Neural cell (in vitro differentiated cells): ENCODE results near the gene CCL14. TPM values are rescaled to one million over a fixed set of nuclear protein-coding genes. Genes with fewer than 3 reads are reported as not detected.

Experiments used
- H2AFZ ChIP-seq: fragments of 200-600, 300-800 bp; sonication (generic), shearing (Covaris generic); 2 replicates; pipeline ENCODE4 v1.6.0; 2014; ENCODE audit warnings: low read depth, mild to moderate bottlenecking, antibody characterized with exemption, low read length, moderate library complexity
- H3F3A ChIP-seq: fragments of 200-600 bp; shearing (Covaris generic); 2 replicates; pipeline ENCODE4 v1.6.1; 2016; ENCODE audit warnings: mild to moderate bottlenecking, moderate library complexity, mixed read lengths, antibody characterized with exemption, low read length; ENCODE audit not compliant: insufficient read depth, poor library complexity, severe bottlenecking
- H3K27ac ChIP-seq: fragments of 200-600, 300-800 bp; sonication (generic), shearing (Covaris generic); 2 replicates; pipeline ENCODE4 v1.5.1; 2014; ENCODE audit warnings: mild to moderate bottlenecking, low read length, moderate library complexity
- H3K27me3 ChIP-seq: fragments of 300-800, 200-600 bp; sonication (generic), shearing (Covaris generic); 2 replicates; pipeline ENCODE4 v1.6.0; 2014; ENCODE audit warnings: mild to moderate bottlenecking, low read depth, low read length, moderate library complexity; ENCODE audit not compliant: insufficient read depth
- H3K36me3 ChIP-seq: fragments of 300-800, 200-600 bp; sonication (generic), shearing (Covaris generic); 2 replicates; pipeline ENCODE4 v1.5.1; 2014; ENCODE audit warnings: mild to moderate bottlenecking, antibody characterized with exemption, low read length, moderate library complexity; ENCODE audit not compliant: insufficient read depth
- H3K4me2 ChIP-seq: fragments of 300-800, 200-600 bp; sonication (generic), shearing (Covaris generic); 2 replicates; pipeline ENCODE4 v1.6.0; 2014; ENCODE audit warnings: mild to moderate bottlenecking, low read length
- H3K4me3 ChIP-seq: fragments of 300-800, 200-600 bp; sonication (generic), shearing (Covaris generic); 2 replicates; pipeline ENCODE4 v1.5.1; 2014; ENCODE audit warnings: mild to moderate bottlenecking, low read length, moderate library complexity
- H3K79me2 ChIP-seq: fragments of 200-600 bp; shearing (Covaris generic); replicated peaks from 2 replicates; pipeline ENCODE4 v1.6.0; 2014; ENCODE audit warnings: mild to moderate bottlenecking, low read length, moderate library complexity; ENCODE audit not compliant: insufficient read depth
- H3K9ac ChIP-seq: fragments of 300-800, 200-600 bp; sonication (generic), shearing (Covaris generic); 2 replicates; pipeline ENCODE4 v1.6.1; 2016; ENCODE audit warnings: mild to moderate bottlenecking, low read length, mixed read lengths
- H3K9me2 ChIP-seq: fragments of 200-600 bp; shearing (Covaris generic); 2 replicates; pipeline ENCODE4 v1.6.1; 2016; ENCODE audit warnings: mild to moderate bottlenecking, low read length, mixed read lengths; ENCODE audit not compliant: insufficient read depth
- H3K9me3 ChIP-seq: fragments of 200-600, 300-800 bp; sonication (generic), shearing (Covaris generic); 2 replicates; pipeline ENCODE4 v1.6.1; 2016; ENCODE audit warnings: mild to moderate bottlenecking, mixed run types, low read length, moderate library complexity, mixed read lengths
- H4K20me1 ChIP-seq: fragments of 200-600 bp; shearing (Covaris generic); 2 replicates; pipeline ENCODE4 v1.6.1; 2016; ENCODE audit warnings: mild to moderate bottlenecking, mixed run types; ENCODE audit not compliant: insufficient read depth
- EP300 ChIP-seq: fragments of 450-650 bp; conservative IDR thresholded peaks from 2 replicates; pipeline ENCODE4 v1.6.1; 2014; ENCODE audit warnings: antibody characterized with exemption, mild to moderate bottlenecking, moderate library complexity; ENCODE audit not compliant: poor library complexity, severe bottlenecking
- EZH2 ChIP-seq: fragments of 200-600, 300-800 bp; shearing (Covaris generic), sonication (generic); IDR thresholded peaks from 2 replicates; pipeline ENCODE4 v1.6.1; 2014; ENCODE audit warnings: antibody characterized with exemption, low read length, borderline replicate concordance, mild to moderate bottlenecking; ENCODE audit not compliant: insufficient read depth, poor library complexity, severe bottlenecking
- MXI1 ChIP-seq: fragments of 450-650 bp; conservative IDR thresholded peaks from 2 replicates; pipeline ENCODE4 v1.6.1; 2014; ENCODE audit warnings: antibody characterized with exemption, mild to moderate bottlenecking; ENCODE audit not compliant: poor library complexity, severe bottlenecking
- POLR2AphosphoS5 ChIP-seq: IDR thresholded peaks from 2 replicates; pipeline ENCODE4 v1.6.1; 2012
- RAD21 ChIP-seq: fragments of 450-650 bp; conservative IDR thresholded peaks from 2 replicates; pipeline ENCODE4 v1.6.1; 2014; ENCODE audit warnings: antibody characterized with exemption, mild to moderate bottlenecking, moderate library complexity
- SMC3 ChIP-seq: fragments of 450-650 bp; conservative IDR thresholded peaks from 2 replicates; pipeline ENCODE4 v1.6.1; 2014; ENCODE audit warnings: antibody characterized with exemption, mild to moderate bottlenecking, moderate library complexity; ENCODE audit not compliant: poor library complexity
- TAF1 ChIP-seq: IDR thresholded peaks from 2 replicates; pipeline ENCODE4 v1.6.1; 2012; ENCODE audit warnings: low read depth
- polyA minus RNA-seq: library from RNA; depleted of rRNA, polyadenylated mRNA; stranded (reverse); fragments of >200 nt; gene quantifications from 2 replicates; pipeline ENCODE4 v1.2.3, GENCODE V29; 2014
- polyA plus RNA-seq: library from polyadenylated mRNA; depleted of rRNA; stranded (reverse); fragments of >200 nt; gene quantifications from 2 replicates; pipeline ENCODE4 v1.2.3, GENCODE V29; 2014
- TF ChIP-seq, protein P1 (sequence below): IDR thresholded peaks from 2 replicates; pipeline ENCODE4 v1.6.1; 2012; ENCODE audit warnings: borderline replicate concordance
- TF ChIP-seq, protein P2 (sequence below): fragments of 450-650 bp; IDR thresholded peaks from 2 replicates; pipeline ENCODE4 v1.5.1; 2014; ENCODE audit warnings: antibody characterized with exemption, mild to moderate bottlenecking, moderate library complexity; ENCODE audit not compliant: poor library complexity, severe bottlenecking

The CCL14 gene
- not detected in 2 replicates for polyA plus RNA-seq
- polyA minus RNA-seq: not detected in 2 replicates

DNA sequence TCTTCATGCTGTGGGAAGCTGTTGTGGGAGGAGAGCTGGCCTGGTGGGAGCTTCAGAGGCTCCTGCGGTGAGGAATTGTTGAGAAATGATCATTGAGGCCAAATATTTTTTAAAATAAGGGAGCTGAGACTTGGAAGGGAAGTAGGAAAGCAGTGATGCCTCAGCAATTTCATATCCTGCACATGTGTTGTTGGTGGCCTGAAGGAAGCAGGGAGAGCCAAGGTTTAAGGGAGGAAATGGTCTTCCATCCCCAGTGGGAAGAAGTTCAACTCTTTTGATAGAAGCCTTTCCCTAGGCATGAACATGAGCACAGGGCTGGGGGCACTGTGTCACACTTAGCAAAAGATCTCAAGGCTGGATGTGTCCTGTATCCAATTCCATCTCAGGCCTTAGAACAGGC, at the start of gene CCL14:
TSS of gene CCL14 (minus strand) at position 87 of the 400 bp plus-strand sequence. CDS start at position 7, 80 bp downstream.
- H4K20me1 ChIP-seq: no peaks in the 10 kb centered on the region
- H2AFZ ChIP-seq: no peak within 1 kb of the TSS
- no peak within 1 kb of the TSS for H3K27ac ChIP-seq
- H3K36me3 ChIP-seq: no peaks in the 10 kb centered on the region
- no peaks in the 10 kb centered on the region for H3K9me2 ChIP-seq
- H3K9ac ChIP-seq: no peak within 1 kb of the TSS
- no peak for TF ChIP-seq MXI1
- TF ChIP-seq, protein P1, sequence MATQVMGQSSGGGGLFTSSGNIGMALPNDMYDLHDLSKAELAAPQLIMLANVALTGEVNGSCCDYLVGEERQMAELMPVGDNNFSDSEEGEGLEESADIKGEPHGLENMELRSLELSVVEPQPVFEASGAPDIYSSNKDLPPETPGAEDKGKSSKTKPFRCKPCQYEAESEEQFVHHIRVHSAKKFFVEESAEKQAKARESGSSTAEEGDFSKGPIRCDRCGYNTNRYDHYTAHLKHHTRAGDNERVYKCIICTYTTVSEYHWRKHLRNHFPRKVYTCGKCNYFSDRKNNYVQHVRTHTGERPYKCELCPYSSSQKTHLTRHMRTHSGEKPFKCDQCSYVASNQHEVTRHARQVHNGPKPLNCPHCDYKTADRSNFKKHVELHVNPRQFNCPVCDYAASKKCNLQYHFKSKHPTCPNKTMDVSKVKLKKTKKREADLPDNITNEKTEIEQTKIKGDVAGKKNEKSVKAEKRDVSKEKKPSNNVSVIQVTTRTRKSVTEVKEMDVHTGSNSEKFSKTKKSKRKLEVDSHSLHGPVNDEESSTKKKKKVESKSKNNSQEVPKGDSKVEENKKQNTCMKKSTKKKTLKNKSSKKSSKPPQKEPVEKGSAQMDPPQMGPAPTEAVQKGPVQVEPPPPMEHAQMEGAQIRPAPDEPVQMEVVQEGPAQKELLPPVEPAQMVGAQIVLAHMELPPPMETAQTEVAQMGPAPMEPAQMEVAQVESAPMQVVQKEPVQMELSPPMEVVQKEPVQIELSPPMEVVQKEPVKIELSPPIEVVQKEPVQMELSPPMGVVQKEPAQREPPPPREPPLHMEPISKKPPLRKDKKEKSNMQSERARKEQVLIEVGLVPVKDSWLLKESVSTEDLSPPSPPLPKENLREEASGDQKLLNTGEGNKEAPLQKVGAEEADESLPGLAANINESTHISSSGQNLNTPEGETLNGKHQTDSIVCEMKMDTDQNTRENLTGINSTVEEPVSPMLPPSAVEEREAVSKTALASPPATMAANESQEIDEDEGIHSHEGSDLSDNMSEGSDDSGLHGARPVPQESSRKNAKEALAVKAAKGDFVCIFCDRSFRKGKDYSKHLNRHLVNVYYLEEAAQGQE: no peak
- TF ChIP-seq SMC3: no peak
- no peak for TF ChIP-seq EP300
- no peak for TF ChIP-seq EZH2
- TF ChIP-seq RAD21: no peak
- no peak for TF ChIP-seq POLR2AphosphoS5
- TF ChIP-seq, protein P2, sequence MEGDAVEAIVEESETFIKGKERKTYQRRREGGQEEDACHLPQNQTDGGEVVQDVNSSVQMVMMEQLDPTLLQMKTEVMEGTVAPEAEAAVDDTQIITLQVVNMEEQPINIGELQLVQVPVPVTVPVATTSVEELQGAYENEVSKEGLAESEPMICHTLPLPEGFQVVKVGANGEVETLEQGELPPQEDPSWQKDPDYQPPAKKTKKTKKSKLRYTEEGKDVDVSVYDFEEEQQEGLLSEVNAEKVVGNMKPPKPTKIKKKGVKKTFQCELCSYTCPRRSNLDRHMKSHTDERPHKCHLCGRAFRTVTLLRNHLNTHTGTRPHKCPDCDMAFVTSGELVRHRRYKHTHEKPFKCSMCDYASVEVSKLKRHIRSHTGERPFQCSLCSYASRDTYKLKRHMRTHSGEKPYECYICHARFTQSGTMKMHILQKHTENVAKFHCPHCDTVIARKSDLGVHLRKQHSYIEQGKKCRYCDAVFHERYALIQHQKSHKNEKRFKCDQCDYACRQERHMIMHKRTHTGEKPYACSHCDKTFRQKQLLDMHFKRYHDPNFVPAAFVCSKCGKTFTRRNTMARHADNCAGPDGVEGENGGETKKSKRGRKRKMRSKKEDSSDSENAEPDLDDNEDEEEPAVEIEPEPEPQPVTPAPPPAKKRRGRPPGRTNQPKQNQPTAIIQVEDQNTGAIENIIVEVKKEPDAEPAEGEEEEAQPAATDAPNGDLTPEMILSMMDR: no peak
- TF ChIP-seq TAF1: no peak
- no peak within 1 kb of the TSS for H3K4me3 ChIP-seq
- no peaks in the 10 kb centered on the region for H3F3A ChIP-seq
- H3K27me3 ChIP-seq: no peaks in the 10 kb centered on the region
- no peak within 1 kb of the TSS for H3K4me2 ChIP-seq
- H3K79me2 ChIP-seq: no peaks in the 10 kb centered on the region
- H3K9me3 ChIP-seq: peaks cover 5% of the 10 kb centered on the region

DNA sequence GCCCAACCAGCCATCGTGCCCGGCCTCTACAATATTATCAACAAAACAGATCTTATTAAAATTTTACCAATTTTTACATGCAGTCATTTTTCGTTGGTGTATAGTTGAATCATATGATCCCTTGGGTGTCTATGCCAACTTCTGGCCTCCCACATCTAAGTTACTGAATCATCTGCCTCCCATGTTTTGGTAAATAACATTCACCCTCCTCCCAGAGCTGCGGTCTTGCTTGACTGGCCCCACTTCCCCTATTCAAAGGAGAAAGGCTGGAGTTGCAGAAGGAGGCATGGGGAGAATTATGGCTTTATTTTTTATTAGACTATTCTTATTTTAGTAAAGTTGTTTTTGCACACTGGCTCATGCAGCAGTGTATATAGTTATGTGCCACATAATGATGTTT, 49.7 kb upstream of the CCL14 start:
- TF ChIP-seq, protein P2: no peak
- H3K4me2 ChIP-seq: no peak overlapping the region
- H2AFZ ChIP-seq: no peak overlapping the region
- H3F3A ChIP-seq: no peaks in the 10 kb centered on the region
- no peaks in the 10 kb centered on the region for H4K20me1 ChIP-seq
- no peaks in the 10 kb centered on the region for H3K79me2 ChIP-seq
- no peak overlapping the region for H3K9ac ChIP-seq
- H3K27ac ChIP-seq: no peak overlapping the region
- no peaks in the 10 kb centered on the region for H3K36me3 ChIP-seq
- no peak overlapping the region for H3K4me3 ChIP-seq
- no peaks in the 10 kb centered on the region for H3K9me3 ChIP-seq
- no peaks in the 10 kb centered on the region for H3K9me2 ChIP-seq
- H3K27me3 ChIP-seq: no peaks in the 10 kb centered on the region
